Panc1 (cell line): ENCODE results near the gene MRPL2. TPM values are rescaled to one million over a fixed set of nuclear protein-coding genes. Genes with fewer than 3 reads are reported as not detected.
A peak's percentile ranks its signal among the peaks of the same experiment; 100 is the strongest.

ENCODE experiments used
- ATAC-seq: fragments of 200-7000 bp; cut with Tn5 transposase; 2 replicates; pipeline ENCODE4 v1.9.1; 2020; ENCODE audit warnings: mild to moderate bottlenecking, moderate library complexity
- BruUV-seq: library from RNA; stranded (reverse); fragments of 400-500 nt; replicated peaks from 2 replicates; lab custom pipeline; 2021; lab: Mats Ljungman, UMichigan
- CTCF ChIA-PET: fragments of 300-600 bp; sonication (Branson Sonifier 250); formaldehyde crosslinking; loops from one replicate; lab custom pipeline; 2022; ENCODE audit warnings: antibody characterized with exemption; lab: Charles Lee
- POLR2A ChIA-PET: fragments of 300-600 bp; sonication (Branson Sonifier 250); formaldehyde crosslinking; loops from one replicate; lab custom pipeline; 2022; ENCODE audit warnings: antibody characterized with exemption; lab: Charles Lee
- DNase-seq: peaks from one replicate; pipeline ENCODE4 v3.0.0-alpha.2; 2010; ENCODE audit warnings: low read depth, low spot score
- H3K27ac ChIP-seq: 2 replicates; pipeline ENCODE4 v1.5.1; 2011; ENCODE audit warnings: mild to moderate bottlenecking, low read length, inconsistent platforms
- H3K27me3 ChIP-seq: fragments of 200-500 bp; sonication (Bioruptor generic); 2 replicates; pipeline ENCODE4 v1.6.0; 2014; ENCODE audit warnings: low read length, inconsistent platforms; ENCODE audit not compliant: control insufficient read depth, insufficient read depth
- H3K36me3 ChIP-seq: fragments of 200-500 bp; sonication (Bioruptor generic); 2 replicates; pipeline ENCODE4 v1.5.1; 2014; ENCODE audit warnings: inconsistent platforms, mild to moderate bottlenecking, low read length, moderate library complexity; ENCODE audit not compliant: control insufficient read depth, insufficient read depth
- H3K4me1 ChIP-seq: 2 replicates; pipeline ENCODE4 v1.5.1; 2011; ENCODE audit warnings: inconsistent platforms, mild to moderate bottlenecking, low read length, moderate library complexity; ENCODE audit not compliant: control insufficient read depth, insufficient read depth
- H3K4me3 ChIP-seq, 2 experiments: 2 replicates each; pipeline ENCODE4 v1.5.1; 2011 to 2012; ENCODE audit warnings: low read depth in 2 of 2, low read length in 2 of 2, mild to moderate bottlenecking in 2 of 2, inconsistent platforms in 1 of 2, moderate library complexity in 1 of 2
- H3K9me3 ChIP-seq: fragments of 200-500 bp; sonication (Bioruptor generic); 2 replicates; pipeline ENCODE4 v1.5.1; 2014; ENCODE audit warnings: low read depth, mild to moderate bottlenecking, inconsistent platforms, low read length, moderate library complexity; ENCODE audit not compliant: control insufficient read depth, insufficient read depth
- CTCF ChIP-seq: fragments of 450-650 bp; IDR thresholded peaks from 2 replicates; pipeline ENCODE4 v1.5.1; 2017; ENCODE audit warnings: mild to moderate bottlenecking
- POLR2AphosphoS5 ChIP-seq: IDR thresholded peaks from 2 replicates; pipeline ENCODE4 v1.6.1; 2012; ENCODE audit warnings: mild to moderate bottlenecking, low read depth, low read length, moderate library complexity
- REST ChIP-seq, 2 experiments: IDR thresholded peaks; 2 replicates each; pipeline ENCODE4 v1.6.1; 2011 to 2012; ENCODE audit warnings: low read depth in 2 of 2, control low read depth in 1 of 2, low read length in 1 of 2, mild to moderate bottlenecking in 1 of 2, moderate library complexity in 1 of 2; ENCODE audit not compliant: insufficient read depth in 1 of 2
- SIN3A ChIP-seq: IDR thresholded peaks from 2 replicates; pipeline ENCODE4 v1.6.1; 2012; ENCODE audit warnings: low read depth, mild to moderate bottlenecking, low read length, moderate library complexity, borderline replicate concordance; ENCODE audit not compliant: insufficient read depth
- TCF7L2 ChIP-seq: IDR thresholded peaks from 2 replicates; pipeline ENCODE4 v1.6.1; 2011; ENCODE audit warnings: mild to moderate bottlenecking, low read depth, low read length, inconsistent platforms
- in situ Hi-C: cut with HindIII; loops from 2 replicates; pipeline ENCODE4 v1.10.0; 2016; ENCODE audit warnings: low sequenced_read_pairs, low pct_unique_long_range_greater_than_20kb
- intact Hi-C: fragments of 100-400 bp; cut with micrococcal nuclease; formaldehyde crosslinking; loops from one replicate; pipeline ENCODE4 v1.10.0; 2022; ENCODE audit not compliant: unreplicated experiment
- total RNA-seq: library from RNA; stranded (reverse); gene quantifications from one replicate; pipeline ENCODE4 v1.2.1, GENCODE V29; 2021; ENCODE audit not compliant: unreplicated experiment

The MRPL2 gene
- total RNA-seq, 1 experiment from 2014 or later = 65.6 TPM

GRCh38 chr6:43054206-43054943 lies 4.9 kb downstream of the MRPL2 start:
- no peak for DNase-seq
- H3K9me3 ChIP-seq = no peaks in the 10 kb centered on the region
- ChIA-PET POLR2A (interaction anchor here (0.7 kb wide), 2 partner anchors 42 to 71 kb away, joined by 3 to 6 read pairs; no protein-coding TSS in a partner anchor), CTCF (no interaction called here)
- peaks cover 25% of the 10 kb centered on the region for H3K4me1 ChIP-seq
- intact Hi-C loops (no loop called here), in situ Hi-C loops (no loop called here)
- peaks cover 5% of the 10 kb centered on the region; the same call in 1 of the 2 replicates for H3K36me3 ChIP-seq
- H3K27ac ChIP-seq = peak overlapping the region; percentile 87
- H3K4me3 ChIP-seq = peak overlapping the region; percentile 67 to 73
- no peaks in the 10 kb centered on the region for H3K27me3 ChIP-seq
- TF ChIP-seq POLR2AphosphoS5 = no peak
- no peak for TF ChIP-seq REST (IDR thresholded peaks at IDR 0.05; ENCODE audit: insufficient read depth in 1 of 2, low read depth in 2 of 2, low read length in 1 of 2)
- no peak for TF ChIP-seq SIN3A
- no peak for TF ChIP-seq TCF7L2
- no peak for TF ChIP-seq CTCF
- ATAC-seq = no peak
- no TSS peak for BruUV-seq

DNA sequence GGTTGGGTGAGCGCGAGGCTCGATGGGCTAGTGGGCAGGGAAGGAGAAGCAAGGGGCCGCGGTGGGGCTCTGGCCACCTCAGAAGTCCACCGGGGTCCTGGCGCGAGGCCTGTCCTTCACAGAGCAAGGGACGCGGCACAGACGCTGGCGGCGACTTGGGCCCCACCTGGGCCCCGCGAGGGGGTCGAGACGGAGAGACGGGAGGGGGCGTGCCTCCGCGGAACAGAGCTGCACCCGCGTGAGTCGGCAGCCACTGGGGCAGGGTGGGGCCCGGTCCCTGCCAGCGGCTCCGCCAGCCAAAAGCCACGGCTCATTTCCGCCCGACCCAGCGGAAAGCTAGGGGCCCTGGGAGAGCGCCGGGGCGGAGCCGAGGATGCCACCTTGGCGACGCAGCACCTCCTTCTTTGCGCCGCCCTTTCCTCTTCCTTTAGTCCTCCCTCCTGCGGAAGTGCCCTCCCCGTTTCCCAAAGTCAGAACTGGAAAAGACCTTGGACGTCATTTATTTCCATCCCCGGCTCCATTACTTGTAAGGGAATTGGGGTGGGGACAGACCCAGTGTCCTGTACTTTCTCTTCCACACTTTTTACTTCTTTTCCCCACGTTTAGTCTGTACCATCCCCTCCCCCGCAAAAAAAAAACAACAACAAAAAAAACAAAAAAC lies 5.6 kb downstream of the MRPL2 start, which contains the start of gene CUL7:
Gene CUL7, minus strand, starts transcription at position 307 of the 661 bp plus-strand sequence. CDS start 1,063 bp downstream, outside the sequence.
- intact Hi-C loops (no loop called here), in situ Hi-C loops (no loop called here)
- TF ChIP-seq POLR2AphosphoS5 (peak; percentile 97), TCF7L2 (no peak), CTCF (no peak), REST (IDR thresholded peaks at IDR 0.05; ENCODE audit: insufficient read depth in 1 of 2, low read depth in 2 of 2, low read length in 1 of 2) (peak in 1 of 2 experiments; percentile 38; a peak in 1 of 4 replicates), SIN3A (peak; percentile 87; the same call in 1 of the 2 replicates)
- ATAC-seq (peak; percentile 98), DNase-seq (peak; percentile 66)
- Histone ChIP-seq H3K27ac (peak within 1 kb of the TSS; percentile 87), H3K27me3 (no peaks in the 10 kb centered on the region), H3K4me3 (peak within 1 kb of the TSS; percentile 67 to 73), H3K36me3 (peaks cover under 1% of the 10 kb centered on the region; the same call in 1 of the 2 replicates), H3K9me3 (no peaks in the 10 kb centered on the region), H3K4me1 (peaks cover 25% of the 10 kb centered on the region)
- CTCF ChIA-PET = no interaction called here
- BruUV-seq = no TSS peak
- POLR2A ChIA-PET = interaction anchor here (0.5 to 0.7 kb wide), 3 partner anchors 20 to 72 kb away, joined by 3 to 6 read pairs (median 5); no protein-coding TSS in a partner anchor
